WTC11 (cell line): Measurements from ENCODE around the gene ECI1. TPM values are rescaled to one million over a fixed set of nuclear protein-coding genes. Genes with fewer than 3 reads are reported as not detected.

Experiments used
- ATAC-seq: fragments of 200-7000 bp; cut with Tn5 transposase; 2 replicates; pipeline ENCODE4 v1.10.0; 2021; ENCODE audit warnings: mild to moderate bottlenecking, moderate library complexity
- CTCF ChIA-PET: fragments of 300-600 bp; sonication (Branson Sonifier 250); formaldehyde crosslinking; loops from one replicate; lab custom pipeline; 2021; ENCODE audit warnings: antibody characterized with exemption; lab: Charles Lee
- POLR2A ChIA-PET: fragments of 350-600 bp; sonication (Branson Sonifier 250); formaldehyde crosslinking; loops from one replicate; lab custom pipeline; 2021; ENCODE audit warnings: antibody characterized with exemption; lab: Charles Lee
- DNase-seq: peaks from one replicate; pipeline ENCODE4 v3.0.0; 2021; ENCODE audit warnings: low spot score
- H3K27ac Mint-ChIP-seq: 2 replicates; pipeline ENCODE4 v1.8.0; 2021; ENCODE audit warnings: mixed read lengths
- H3K27me3 Mint-ChIP-seq: 2 replicates; pipeline ENCODE4 v1.8.0; 2021; ENCODE audit warnings: low read depth, mild to moderate bottlenecking, moderate library complexity, mixed read lengths
- H3K36me3 Mint-ChIP-seq: 2 replicates; pipeline ENCODE4 v1.8.0; 2021; ENCODE audit warnings: mixed read lengths
- H3K4me1 Mint-ChIP-seq: 2 replicates; pipeline ENCODE4 v1.8.0; 2022; ENCODE audit warnings: mixed read lengths
- H3K4me3 Mint-ChIP-seq: 2 replicates; pipeline ENCODE4 v1.8.0; 2021; ENCODE audit warnings: mild to moderate bottlenecking, moderate library complexity, mixed read lengths
- H3K9me3 Mint-ChIP-seq: 2 replicates; pipeline ENCODE4 v1.8.0; 2021; ENCODE audit warnings: mixed read lengths
- ARID4B ChIP-seq: sonication (generic); formaldehyde crosslinking; IDR thresholded peaks from 2 replicates; pipeline ENCODE4 v1.8.0; 2023; ENCODE audit warnings: missing genetic modification reagents, mild to moderate bottlenecking, borderline replicate concordance
- E2F4 ChIP-seq: sonication (generic); formaldehyde crosslinking; IDR thresholded peaks from 2 replicates; pipeline ENCODE4 v1.8.1; 2022; ENCODE audit warnings: low read depth, mild to moderate bottlenecking, moderate library complexity, missing genetic modification reagents, borderline replicate concordance
- ELF4 ChIP-seq: sonication (generic); formaldehyde crosslinking; IDR thresholded peaks from 2 replicates; pipeline ENCODE4 v1.8.1; 2022; ENCODE audit warnings: low read depth, mild to moderate bottlenecking, moderate library complexity, missing genetic modification reagents
- EMX1 ChIP-seq: fragments of 250-450 bp; sonication (Bioruptor Pico); IDR thresholded peaks from 2 replicates; pipeline ENCODE4 v1.8.0; 2021; ENCODE audit warnings: mild to moderate bottlenecking
- ESRRA ChIP-seq: sonication (generic); formaldehyde crosslinking; IDR thresholded peaks from 2 replicates; pipeline ENCODE4 v1.8.1; 2022; ENCODE audit warnings: mild to moderate bottlenecking, missing genetic modification reagents, borderline replicate concordance
- KAT7 ChIP-seq: sonication (generic); formaldehyde crosslinking; IDR thresholded peaks from 2 replicates; pipeline ENCODE4 v1.8.1; 2023; ENCODE audit warnings: missing genetic modification reagents, mild to moderate bottlenecking, borderline replicate concordance
- MLX ChIP-seq: sonication (generic); formaldehyde crosslinking; IDR thresholded peaks from 2 replicates; pipeline ENCODE4 v1.8.1; 2023; ENCODE audit warnings: mild to moderate bottlenecking, missing genetic modification reagents, moderate library complexity
- MXD4 ChIP-seq: fragments of 250-450 bp; sonication (Bioruptor Pico); IDR thresholded peaks from 2 replicates; pipeline ENCODE4 v1.8.0; 2021; ENCODE audit warnings: mild to moderate bottlenecking, moderate library complexity, borderline replicate concordance
- NFE2L1 ChIP-seq: sonication (generic); formaldehyde crosslinking; IDR thresholded peaks from 2 replicates; pipeline ENCODE4 v1.8.1; 2023; ENCODE audit warnings: missing genetic modification reagents
- NFYB ChIP-seq: sonication (generic); formaldehyde crosslinking; conservative IDR thresholded peaks from 2 replicates; pipeline ENCODE4 v1.8.0; 2022; ENCODE audit warnings: low read depth, missing genetic modification reagents
- PRDM15 ChIP-seq: sonication (generic); formaldehyde crosslinking; IDR thresholded peaks from 2 replicates; pipeline ENCODE4 v1.8.0; 2022; ENCODE audit warnings: missing genetic modification reagents
- SOX15 ChIP-seq: fragments of 250-450 bp; sonication (Bioruptor Pico); IDR thresholded peaks from 2 replicates; pipeline ENCODE4 v1.9.0; 2021; ENCODE audit warnings: mild to moderate bottlenecking
- ZBTB21 ChIP-seq: sonication (generic); formaldehyde crosslinking; IDR thresholded peaks from 2 replicates; pipeline ENCODE4 v1.8.1; 2023; ENCODE audit warnings: mild to moderate bottlenecking, missing genetic modification reagents, borderline replicate concordance
- ZNF281 ChIP-seq: sonication (generic); formaldehyde crosslinking; IDR thresholded peaks from 2 replicates; pipeline ENCODE4 v1.8.0; 2023; ENCODE audit warnings: mild to moderate bottlenecking, missing genetic modification reagents
- ZNF317 ChIP-seq: sonication (generic); formaldehyde crosslinking; IDR thresholded peaks from 2 replicates; pipeline ENCODE4 v1.8.1; 2023; ENCODE audit warnings: low read depth, mild to moderate bottlenecking, moderate library complexity, missing genetic modification reagents, borderline replicate concordance
- ZNF396 ChIP-seq: fragments of 250-450 bp; sonication (Bioruptor Pico); IDR thresholded peaks from 2 replicates; pipeline ENCODE4 v1.8.0; 2021; ENCODE audit warnings: mild to moderate bottlenecking, moderate library complexity, borderline replicate concordance
- ZNF423 ChIP-seq: fragments of 250-450 bp; sonication (Bioruptor Pico); IDR thresholded peaks from 2 replicates; pipeline ENCODE4 v2.1.2; 2022; ENCODE audit warnings: mild to moderate bottlenecking, moderate library complexity
- ZNF425 ChIP-seq: fragments of 250-450 bp; sonication (Bioruptor Pico); conservative IDR thresholded peaks from 2 replicates; pipeline ENCODE4 v1.9.0; 2021; ENCODE audit warnings: mild to moderate bottlenecking
- total RNA-seq: library from RNA; stranded (reverse); gene quantifications from 3 replicates; pipeline ENCODE4 v1.2.3, GENCODE V29; 2021
- TF ChIP-seq, protein P1 (sequence below): fragments of 250-450 bp; sonication (Bioruptor Pico); IDR thresholded peaks from 2 replicates; pipeline ENCODE4 v2.1.2; 2022; ENCODE audit warnings: mild to moderate bottlenecking, moderate library complexity

Gene ECI1
- total RNA-seq, 1 experiment from 2014 or later = 100 TPM

DNA sequence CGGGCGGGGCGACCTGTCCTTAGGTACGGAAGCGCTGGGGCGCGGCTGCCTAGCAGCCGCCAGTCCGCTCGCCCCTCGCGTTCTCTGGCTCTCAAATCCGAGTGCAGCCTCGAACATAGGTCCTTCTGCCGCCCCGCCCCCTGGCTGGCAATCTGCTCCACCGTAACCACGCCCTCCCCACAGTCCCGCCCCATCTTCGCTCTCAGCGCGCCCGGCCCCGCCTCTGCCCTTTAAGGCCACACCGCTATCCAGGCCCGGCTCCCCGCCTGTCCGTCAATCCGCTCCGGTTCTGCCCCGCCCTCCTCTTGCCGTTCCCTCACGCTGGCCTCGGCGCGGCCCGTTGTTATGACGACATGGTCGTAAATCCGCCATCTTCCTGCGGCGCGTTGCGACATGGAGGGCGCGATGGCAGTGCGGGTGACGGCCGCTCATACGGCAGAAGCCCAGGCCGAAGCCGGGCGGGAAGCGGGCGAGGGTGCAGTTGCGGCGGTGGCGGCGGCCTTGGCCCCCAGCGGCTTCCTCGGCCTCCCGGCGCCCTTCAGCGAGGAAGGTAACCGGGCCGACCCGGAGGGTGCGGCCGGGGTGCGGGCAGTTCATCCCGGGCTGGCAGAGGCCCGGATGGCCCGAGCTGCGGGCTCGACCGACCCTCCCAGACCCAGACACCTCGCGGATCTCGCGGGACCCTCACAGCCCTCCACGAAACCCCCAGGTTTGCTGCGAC is 28.0 kb downstream of the ECI1 start, which contains the start of gene E4F1:
Gene E4F1, plus strand, starts transcription at position 371 of the 721 bp plus-strand sequence. Its CDS starts 23 bp downstream, at position 394.
- H3K36me3 Mint-ChIP-seq = no peaks in the 10 kb centered on the region
- ChIA-PET POLR2A (interaction anchor here (0.8 to 1.1 kb wide), 2 partner anchors 9 to 71 kb away, joined by 3 to 4 read pairs; partner anchors contain the start of gene PGP), CTCF (interaction anchor here (0.6 to 2.0 kb wide), 6 partner anchors 9 to 527 kb away, joined by 3 to 11 read pairs (median 3); partner anchors contain the start of gene PGP)
- no peak within 1 kb of the TSS; the same call in 1 of the 2 replicates for H3K27ac Mint-ChIP-seq
- DNase-seq = peak; percentile 100
- H3K4me3 Mint-ChIP-seq = peak within 1 kb of the TSS; percentile 76
- H3K9me3 Mint-ChIP-seq = no peaks in the 10 kb centered on the region
- ATAC-seq = peak; percentile 97
- no peaks in the 10 kb centered on the region for H3K27me3 Mint-ChIP-seq
- H3K4me1 Mint-ChIP-seq = peaks cover 3% of the 10 kb centered on the region; the same call in 1 of the 2 replicates
- TF ChIP-seq ELF4 (CRISPR knock-in tag) (no peak), ZBTB21 (CRISPR knock-in tag) (peak; percentile 81; the same call in 1 of the 2 replicates), ZNF396 (CRISPR knock-in tag) (no peak), SOX15 (CRISPR knock-in tag) (no peak), ZNF281 (CRISPR knock-in tag) (no peak), MLX (0 out of 2 replicates have a peak, but pooled peaks have one; percentile 10), E2F4 (no peak), ESRRA (no peak), ZNF425 (no peak), ARID4B (CRISPR knock-in tag) (peak; percentile 60; the same call in 1 of the 2 replicates), NFYB (CRISPR knock-in tag) (0 out of 2 replicates have a peak, but pooled peaks have one; percentile 7), KAT7 (CRISPR knock-in tag) (no peak), MXD4 (CRISPR knock-in tag) (no peak), EMX1 (CRISPR knock-in tag) (no peak), ZNF317 (CRISPR knock-in tag) (no peak), NFE2L1 (CRISPR knock-in tag) (no peak), ZNF423 (no peak), PRDM15 (CRISPR knock-in tag) (no peak)
- TF ChIP-seq, protein P1, sequence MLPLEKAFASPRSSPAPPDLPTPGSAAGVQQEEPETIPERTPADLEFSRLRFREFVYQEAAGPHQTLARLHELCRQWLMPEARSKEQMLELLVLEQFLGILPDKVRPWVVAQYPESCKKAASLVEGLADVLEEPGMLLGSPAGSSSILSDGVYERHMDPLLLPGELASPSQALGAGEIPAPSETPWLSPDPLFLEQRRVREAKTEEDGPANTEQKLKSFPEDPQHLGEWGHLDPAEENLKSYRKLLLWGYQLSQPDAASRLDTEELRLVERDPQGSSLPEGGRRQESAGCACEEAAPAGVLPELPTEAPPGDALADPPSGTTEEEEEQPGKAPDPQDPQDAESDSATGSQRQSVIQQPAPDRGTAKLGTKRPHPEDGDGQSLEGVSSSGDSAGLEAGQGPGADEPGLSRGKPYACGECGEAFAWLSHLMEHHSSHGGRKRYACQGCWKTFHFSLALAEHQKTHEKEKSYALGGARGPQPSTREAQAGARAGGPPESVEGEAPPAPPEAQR = no peak
